GM21723 (cell line): Measurements from ENCODE around the gene TMEM35B.
"Not testable (repeated sequence)": the region's sequence is repeated elsewhere in the genome, so short reads cannot be mapped to it uniquely, and the experiment has no call there.

ENCODE experiments used
- ATAC-seq: cut with Tn5 transposase; IDR thresholded peaks from one replicate; pipeline ENCODE4 v1.9.1; 2021; ENCODE audit warnings: mild to moderate bottlenecking, moderate library complexity; ENCODE audit not compliant: unreplicated experiment

The TMEM35B gene

GRCh38 chr1:34984793-34985608, at the start of gene TMEM35B:
TSS of gene TMEM35B (minus strand) at chr1:34985347. CDS start at chr1:34985305, 42 bp downstream.
- ATAC-seq = peak; percentile 90

- no peak for ATAC-seq
Observed at GRCh38 chr1:35033346-35033745, 48.2 kb upstream of the TMEM35B start.

- no peak for ATAC-seq
Observed at GRCh38 chr1:35032384-35032739, 47.2 kb upstream of the TMEM35B start.

- no peak for ATAC-seq
Observed at GRCh38 chr1:35030756-35031446, 45.8 kb upstream of the TMEM35B start.

- no peak for ATAC-seq
Observed at GRCh38 chr1:35030338-35030737, 45.2 kb upstream of the TMEM35B start.

GRCh38 chr1:35029761-35030160, 44.6 kb upstream of the TMEM35B start:
- ATAC-seq = no peak

- no peak for ATAC-seq
Observed at GRCh38 chr1:35016406-35016805, 31.3 kb upstream of the TMEM35B start.

- ATAC-seq = no peak
Observed at GRCh38 chr1:35014486-35014885, 29.3 kb upstream of the TMEM35B start.

GRCh38 chr1:35005711-35006110, 20.6 kb upstream of the TMEM35B start:
- no peak for ATAC-seq

GRCh38 chr1:35001743-35002142, 16.6 kb upstream of the TMEM35B start:
- no peak for ATAC-seq

- ATAC-seq = no peak
Observed at GRCh38 chr1:34994878-34995277, 9.7 kb upstream of the TMEM35B start.

GRCh38 chr1:34988581-34988980, 3.4 kb upstream of the TMEM35B start:
- ATAC-seq = no peak

- no peak for ATAC-seq
Observed at GRCh38 chr1:34988147-34988546, 3.0 kb upstream of the TMEM35B start.

- ATAC-seq = no peak
Observed at GRCh38 chr1:34987018-34987417, 1.9 kb upstream of the TMEM35B start.

GRCh38 chr1:34985609-34985904, 410 bp upstream of the TMEM35B start:
- ATAC-seq = not testable (repeated sequence)

- ATAC-seq = peak; percentile 20
Observed at GRCh38 chr1:34984435-34984792, 733 bp downstream of the TMEM35B start.

GRCh38 chr1:34983700-34984355, 1.3 kb downstream of the TMEM35B start:
- ATAC-seq = no peak

- no peak for ATAC-seq
Observed at GRCh38 chr1:34982820-34983376, 2.2 kb downstream of the TMEM35B start.

- ATAC-seq = no peak
Observed at GRCh38 chr1:34980715-34981114, 4.4 kb downstream of the TMEM35B start.

- no peak for ATAC-seq
Observed at GRCh38 chr1:34978921-34979320, 6.2 kb downstream of the TMEM35B start.

- ATAC-seq = no peak
Observed at GRCh38 chr1:34977858-34978257, 7.3 kb downstream of the TMEM35B start.

GRCh38 chr1:34977210-34977471, 8.0 kb downstream of the TMEM35B start:
- ATAC-seq = no peak
